ENCODE data around the gene BCL2L15. TPM values are rescaled to one million over a fixed set of nuclear protein-coding genes. Genes with fewer than 3 reads are reported as not detected.

Gene BCL2L15
- total RNA-seq, 2 donors from 2014 or later: 0.14 to 1.7 TPM

- peaks cover 30 to 44% of the 10 kb centered on the region in 2 donors for H3K4me1 ChIP-seq (ENCODE audit: control insufficient read depth in 1 of 2, low read depth in 2 of 2)
- ATAC-seq (ENCODE audit: insufficient number of reproducible peaks, low FRiP score, low read depth): no peak
Measured at GRCh38 chr1:113934006-113934405, 46.6 kb upstream of the BCL2L15 start.

GRCh38 chr1:113931451-113931851 is 44.1 kb upstream of the BCL2L15 start:
- Histone ChIP-seq H3K4me3 (peak overlapping the region; percentile 84), H3K27me3 (replicated peaks; ENCODE audit: insufficient read depth) (no peaks in the 10 kb centered on the region), H3K27ac (peak overlapping the region; percentile 18 to 97), H3K36me3 (no peaks in the 10 kb centered on the region), H3K4me1 (ENCODE audit: control insufficient read depth in 1 of 2, low read depth in 2 of 2) (peaks cover 24 to 51% of the 10 kb centered on the region in 2 donors), H3K9me3 (no peaks in the 10 kb centered on the region)
- ATAC-seq (ENCODE audit: insufficient number of reproducible peaks, low FRiP score, low read depth): no peak
- no peak for TF ChIP-seq CTCF (IDR thresholded peaks at IDR 0.05)
- no peak for DNase-seq (ENCODE audit: low spot score)

More at GRCh38 chr1:113934006-113934405, 46.6 kb upstream of the BCL2L15 start:
- no peaks in the 10 kb centered on the region for H3K9me3 ChIP-seq
- TF ChIP-seq CTCF (IDR thresholded peaks at IDR 0.05): no peak
- DNase-seq (ENCODE audit: low spot score): no peak
- H3K27me3 ChIP-seq (replicated peaks; ENCODE audit: insufficient read depth): no peaks in the 10 kb centered on the region
- H3K4me3 ChIP-seq: no peak overlapping the region
- H3K36me3 ChIP-seq: no peaks in the 10 kb centered on the region
- H3K27ac ChIP-seq: no peak overlapping the region

DNA sequence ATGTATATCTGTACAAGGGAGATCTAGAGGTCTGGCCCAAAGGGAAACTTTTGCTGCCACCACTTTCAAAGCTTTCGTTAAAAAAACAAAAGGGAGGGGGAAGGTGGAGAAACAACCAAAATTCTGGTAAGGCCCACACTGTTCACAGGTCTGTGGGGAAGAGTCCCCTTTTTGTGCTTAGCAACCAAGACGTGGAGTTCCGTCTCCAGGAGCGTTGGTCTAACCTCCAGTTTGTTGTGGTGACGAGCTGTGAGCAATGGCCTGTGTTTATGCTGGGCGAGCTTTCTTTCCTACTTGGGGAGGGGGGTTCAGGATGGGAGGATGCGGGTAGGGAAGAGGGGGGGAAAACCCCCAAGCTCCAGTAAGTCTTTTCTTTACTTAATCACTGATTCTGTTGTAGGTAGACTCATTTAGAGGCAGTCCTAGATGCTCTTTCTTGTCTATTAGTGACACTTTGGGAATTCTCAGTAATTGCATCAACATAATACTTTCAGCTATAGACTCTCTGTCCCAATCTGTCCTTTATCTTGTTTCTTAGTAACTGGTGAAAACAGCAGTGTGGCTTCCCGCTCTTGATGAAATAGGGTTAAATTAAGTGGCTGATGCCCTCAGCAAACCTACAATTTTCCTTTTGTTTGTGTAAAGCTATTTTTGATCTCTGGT is 43.2 kb upstream of the BCL2L15 start:
- peak; percentile 36 for ATAC-seq (ENCODE audit: insufficient number of reproducible peaks, low FRiP score, low read depth)
- Histone ChIP-seq H3K27ac (peak overlapping the region; percentile 92 to 97), H3K27me3 (replicated peaks; ENCODE audit: insufficient read depth) (no peaks in the 10 kb centered on the region), H3K9me3 (no peaks in the 10 kb centered on the region), H3K4me1 (ENCODE audit: control insufficient read depth in 1 of 2, low read depth in 2 of 2) (peaks cover 24 to 46% of the 10 kb centered on the region in 2 donors), H3K4me3 (peak overlapping the region; percentile 84), H3K36me3 (no peaks in the 10 kb centered on the region)
- no peak for DNase-seq (ENCODE audit: low spot score)
- no peak for TF ChIP-seq CTCF (IDR thresholded peaks at IDR 0.05)

- H3K4me1 ChIP-seq (ENCODE audit: control insufficient read depth in 1 of 2, low read depth in 2 of 2): peaks cover 24 to 46% of the 10 kb centered on the region in 2 donors
- H3K9me3 ChIP-seq: no peaks in the 10 kb centered on the region
- H3K27me3 ChIP-seq (replicated peaks; ENCODE audit: insufficient read depth): no peaks in the 10 kb centered on the region
- no peak for TF ChIP-seq CTCF (IDR thresholded peaks at IDR 0.05)
- DNase-seq (ENCODE audit: low spot score) (no peak), ATAC-seq (ENCODE audit: insufficient number of reproducible peaks, low FRiP score, low read depth) (peak; percentile 7)
- peak overlapping the region; percentile 92 to 97 for H3K27ac ChIP-seq
- H3K4me3 ChIP-seq: peak overlapping the region; percentile 84
- H3K36me3 ChIP-seq: no peaks in the 10 kb centered on the region
Measured at GRCh38 chr1:113929750-113930498, 42.5 kb upstream of the BCL2L15 start.

- ATAC-seq (ENCODE audit: insufficient number of reproducible peaks, low FRiP score, low read depth): peak; percentile 72
- H3K27ac ChIP-seq: peak within 1 kb of the TSS; percentile 92 to 97
- no peaks in the 10 kb centered on the region for H3K36me3 ChIP-seq
- no peaks in the 10 kb centered on the region for H3K27me3 ChIP-seq (replicated peaks; ENCODE audit: insufficient read depth)
- H3K9me3 ChIP-seq: no peaks in the 10 kb centered on the region
- peaks cover 24 to 46% of the 10 kb centered on the region in 2 donors for H3K4me1 ChIP-seq (ENCODE audit: control insufficient read depth in 1 of 2, low read depth in 2 of 2)
- no peak for TF ChIP-seq CTCF (IDR thresholded peaks at IDR 0.05)
- DNase-seq (ENCODE audit: low spot score): peak; percentile 83
- peak within 1 kb of the TSS; percentile 84 for H3K4me3 ChIP-seq
Measured at GRCh38 chr1:113928941-113929749, 41.8 kb upstream of the BCL2L15 start, which contains the start of gene HIPK1. TSS of gene HIPK1 (plus strand) at chr1:113929324.
